GM12878 (cell line): Measurements from ENCODE around the gene CTNNA2. TPM values are rescaled to one million over a fixed set of nuclear protein-coding genes. Genes with fewer than 3 reads are reported as not detected.

Experiments
- ATAC-seq: fragments of 200-7000 bp; cut with Tn5 transposase; 3 replicates; pipeline ENCODE4 v1.9.1; 2020; ENCODE audit warnings: mild to moderate bottlenecking, moderate library complexity
- BruUV-seq: library from RNA; stranded (reverse); fragments of 400-500 nt; replicated peaks from 2 replicates; lab custom pipeline; 2021; lab: Mats Ljungman, UMichigan
- CTCF ChIA-PET: fragments of 300-600 bp; sonication (Branson Sonifier 250); formaldehyde crosslinking; extraction: SDS; loops from one replicate; lab custom pipeline; 2021; ENCODE audit warnings: inconsistent platforms; lab: Yijun Ruan, JAX
- POLR2A ChIA-PET: fragments of 350-600 bp; formaldehyde crosslinking; extraction: SDS; loops from one replicate; lab custom pipeline; 2021; ENCODE audit warnings: inconsistent platforms; lab: Charles Lee
- RAD21 ChIA-PET: fragments of 300-600 bp; sonication (Branson Sonifier 250); formaldehyde crosslinking; loops from one replicate; lab custom pipeline; 2023; ENCODE audit warnings: antibody characterized with exemption; ENCODE audit not compliant: unreplicated experiment; lab: Charles Lee
- SMC1A ChIA-PET: fragments of 300-600 bp; sonication (Branson Sonifier 250); formaldehyde crosslinking; loops from one replicate; lab custom pipeline; 2023; ENCODE audit not compliant: unreplicated experiment, uncharacterized antibody; lab: Charles Lee
- DNase-seq: peaks from one replicate; pipeline ENCODE4 v3.0.0-alpha.2; 2011; ENCODE audit warnings: low read depth, low spot score
- FAIRE-seq: peaks from 3 replicates; lab custom pipeline; 2011; peaks lifted over from hg19 to GRCh38; lab: Jason Lieb, UNC
- H2AFZ ChIP-seq: 2 replicates; pipeline ENCODE4 v1.6.0; 2011; ENCODE audit warnings: low read depth, low read length, control low read depth; ENCODE audit not compliant: control insufficient read depth
- H3K27ac ChIP-seq: 2 replicates; pipeline ENCODE4 v1.5.1; 2011; ENCODE audit warnings: control low read depth; ENCODE audit not compliant: control insufficient read depth, insufficient read depth
- H3K27me3 ChIP-seq, 2 experiments: replicated peaks in 1 of 2; 2 replicates each; pipeline versions ENCODE4 v1.6.0 to v1.6.1; 2011; ENCODE audit warnings: low read length in 1 of 2; ENCODE audit not compliant: control insufficient read depth in 2 of 2, insufficient read depth in 2 of 2
- H3K36me3 ChIP-seq, 2 experiments: 2 replicates each; pipeline ENCODE4 v1.5.1; 2011; ENCODE audit warnings: low read length in 1 of 2; ENCODE audit not compliant: control insufficient read depth in 2 of 2, insufficient read depth in 2 of 2
- H3K4me1 ChIP-seq: 2 replicates; pipeline ENCODE4 v1.6.1; 2011; ENCODE audit warnings: mild to moderate bottlenecking, low read length, moderate library complexity, mixed read lengths; ENCODE audit not compliant: control insufficient read depth, insufficient read depth
- H3K4me2 ChIP-seq: 2 replicates; pipeline ENCODE4 v1.6.0; 2011; ENCODE audit warnings: control low read depth; ENCODE audit not compliant: control insufficient read depth, insufficient read depth
- H3K4me3 ChIP-seq: fragments of 200-600 bp; sonication (generic); 2 replicates; pipeline ENCODE4 v1.5.1; 2016
- H3K79me2 ChIP-seq: 2 replicates; pipeline ENCODE4 v1.6.0; 2011; ENCODE audit warnings: low read length; ENCODE audit not compliant: control insufficient read depth, insufficient read depth
- H3K9ac ChIP-seq: 2 replicates; pipeline ENCODE4 v1.8.0; 2011; ENCODE audit warnings: low read length, control low read depth, mixed read lengths; ENCODE audit not compliant: control insufficient read depth, insufficient read depth
- H3K9me3 ChIP-seq: replicated peaks from 3 replicates; pipeline ENCODE4 v1.5.1; 2011; ENCODE audit warnings: mild to moderate bottlenecking, low read length; ENCODE audit not compliant: control insufficient read depth, insufficient read depth
- H4K20me1 ChIP-seq: 2 replicates; pipeline ENCODE4 v1.6.0; 2011; ENCODE audit not compliant: control insufficient read depth, insufficient read depth
- ATF7 ChIP-seq: fragments of 450-650 bp; IDR thresholded peaks from 2 replicates; pipeline ENCODE4 v1.6.1; 2016; ENCODE audit warnings: low read depth, mild to moderate bottlenecking
- CBX5 ChIP-seq: sonication (generic); IDR thresholded peaks from 2 replicates; pipeline ENCODE4 v1.6.1; 2016; ENCODE audit warnings: low read depth, moderate library complexity, mild to moderate bottlenecking, inconsistent platforms
- CEBPB ChIP-seq, 2 experiments: fragments of 150-350 bp in 1 of 2; IDR thresholded peaks; 2 replicates each; pipeline ENCODE4 v1.6.1; 2012 to 2014; ENCODE audit warnings: low read depth in 2 of 2, low read length in 2 of 2, borderline replicate concordance in 1 of 2, inconsistent platforms in 1 of 2
- FOS ChIP-seq: IDR thresholded peaks from 3 replicates; pipeline ENCODE4 v1.6.1; 2011; ENCODE audit warnings: borderline replicate concordance; ENCODE audit not compliant: insufficient read length; ENCODE audit errors: extremely low read depth
- HCFC1 ChIP-seq: fragments of 150-350 bp; IDR thresholded peaks from 2 replicates; pipeline ENCODE4 v1.6.1; 2014; ENCODE audit warnings: low read length
- HDAC6 ChIP-seq: fragments of 200-600 bp; sonication (generic); IDR thresholded peaks from one replicate; pipeline ENCODE4 v1.8.0; 2017; ENCODE audit warnings: antibody characterized with exemption; ENCODE audit not compliant: unreplicated experiment
- IRF4 ChIP-seq: IDR thresholded peaks from 2 replicates; pipeline ENCODE4 v1.6.1; 2011; ENCODE audit warnings: low read depth, low read length
- MEF2A ChIP-seq: IDR thresholded peaks from 2 replicates; pipeline ENCODE4 v1.6.1; 2011; ENCODE audit warnings: low read depth, mild to moderate bottlenecking, low read length, moderate library complexity; ENCODE audit not compliant: insufficient read depth
- RAD21 ChIP-seq: IDR thresholded peaks from 2 replicates; pipeline ENCODE4 v1.6.1; 2011; ENCODE audit warnings: mild to moderate bottlenecking, low read depth, low read length, moderate library complexity; ENCODE audit not compliant: insufficient read depth
- SPI1 ChIP-seq: IDR thresholded peaks from 2 replicates; pipeline ENCODE4 v1.6.1; 2011; ENCODE audit warnings: low read depth, mild to moderate bottlenecking, low read length, moderate library complexity, borderline replicate concordance; ENCODE audit not compliant: insufficient read depth
- TAF1 ChIP-seq: IDR thresholded peaks from 2 replicates; pipeline ENCODE4 v1.6.1; 2011; ENCODE audit warnings: mild to moderate bottlenecking, low read depth, low read length, borderline replicate concordance
- TBL1XR1 ChIP-seq: IDR thresholded peaks from 2 replicates; pipeline ENCODE4 v1.6.1; 2012; ENCODE audit warnings: low read depth, low read length, improper control_type of control experiment
- TCF12 ChIP-seq: IDR thresholded peaks from 2 replicates; pipeline ENCODE4 v1.6.1; 2011; ENCODE audit warnings: low read depth, mild to moderate bottlenecking, low read length
- YBX1 ChIP-seq: fragments of 450-650 bp; IDR thresholded peaks from 2 replicates; pipeline ENCODE4 v1.6.1; 2016; ENCODE audit warnings: antibody characterized with exemption
- WGBS: methylation state at CpG from one replicate; pipeline ENCODE4 v1.1.6; 2016; ENCODE audit warnings: low lambda C conversion rate; ENCODE audit not compliant: insufficient replicate concordance, insufficient coverage; ENCODE audit errors: missing lambda C conversion rate; 5-methylcytosine and 5-hydroxymethylcytosine counted together
- in situ Hi-C: fragments of 300-500 bp; cut with MboI; formaldehyde crosslinking; loops from 9 replicates; pipeline ENCODE4 v1.14.3; 2018; ENCODE audit warnings: mixed read lengths
- intact Hi-C: fragments of 100-400 bp; cut with micrococcal nuclease; formaldehyde crosslinking; loops from one replicate; pipeline ENCODE4 v1.14.2; 2022; ENCODE audit not compliant: unreplicated experiment
- polyA plus RNA-seq, 11 experiments: library from polyadenylated mRNA; depleted of rRNA in 4 of 11; unstranded in 6 of 11; stranded (reverse) in 5 of 11; fragments of >200 nt; fragmentation: Nextera tagmentation in 4 of 11; fragmentation: Illumina TruSeq in 1 of 11; extraction: Ambion mirVana in 4 of 11; extraction: Trizol in 1 of 11; gene quantifications; 1 replicate in 1 of 11; 2 replicates in 10 of 11; pipeline versions ENCODE4 v1.2.1 to v1.2.3, GENCODE V29; 2011 to 2016; ENCODE audit warnings: inconsistent platforms in 2 of 11, missing spikeins in 2 of 11, low read depth in 1 of 11
- total RNA-seq, 4 experiments: library from RNA; depleted of rRNA in 3 of 4; stranded (reverse); fragments of >200 nt in 3 of 4; fragmentation: Illumina TruSeq in 1 of 4; extraction: Trizol in 1 of 4; gene quantifications; 2 replicates each; pipeline versions ENCODE4 v1.2.1 to v1.2.3, GENCODE V29; 2013 to 2021
- TF ChIP-seq, protein P1 (sequence below): fragments of 450-650 bp; IDR thresholded peaks from 2 replicates; pipeline ENCODE4 v1.6.1; 2016; ENCODE audit warnings: mild to moderate bottlenecking, moderate library complexity, borderline replicate concordance

The CTNNA2 gene
- total and polyA plus RNA-seq, 10 of the 15 experiments (the other 5 are each of a cell fraction or from before 2014, with no cell fraction given): 2.4 to 36.2 (median 6.6) TPM

- TF ChIP-seq, protein P1, sequence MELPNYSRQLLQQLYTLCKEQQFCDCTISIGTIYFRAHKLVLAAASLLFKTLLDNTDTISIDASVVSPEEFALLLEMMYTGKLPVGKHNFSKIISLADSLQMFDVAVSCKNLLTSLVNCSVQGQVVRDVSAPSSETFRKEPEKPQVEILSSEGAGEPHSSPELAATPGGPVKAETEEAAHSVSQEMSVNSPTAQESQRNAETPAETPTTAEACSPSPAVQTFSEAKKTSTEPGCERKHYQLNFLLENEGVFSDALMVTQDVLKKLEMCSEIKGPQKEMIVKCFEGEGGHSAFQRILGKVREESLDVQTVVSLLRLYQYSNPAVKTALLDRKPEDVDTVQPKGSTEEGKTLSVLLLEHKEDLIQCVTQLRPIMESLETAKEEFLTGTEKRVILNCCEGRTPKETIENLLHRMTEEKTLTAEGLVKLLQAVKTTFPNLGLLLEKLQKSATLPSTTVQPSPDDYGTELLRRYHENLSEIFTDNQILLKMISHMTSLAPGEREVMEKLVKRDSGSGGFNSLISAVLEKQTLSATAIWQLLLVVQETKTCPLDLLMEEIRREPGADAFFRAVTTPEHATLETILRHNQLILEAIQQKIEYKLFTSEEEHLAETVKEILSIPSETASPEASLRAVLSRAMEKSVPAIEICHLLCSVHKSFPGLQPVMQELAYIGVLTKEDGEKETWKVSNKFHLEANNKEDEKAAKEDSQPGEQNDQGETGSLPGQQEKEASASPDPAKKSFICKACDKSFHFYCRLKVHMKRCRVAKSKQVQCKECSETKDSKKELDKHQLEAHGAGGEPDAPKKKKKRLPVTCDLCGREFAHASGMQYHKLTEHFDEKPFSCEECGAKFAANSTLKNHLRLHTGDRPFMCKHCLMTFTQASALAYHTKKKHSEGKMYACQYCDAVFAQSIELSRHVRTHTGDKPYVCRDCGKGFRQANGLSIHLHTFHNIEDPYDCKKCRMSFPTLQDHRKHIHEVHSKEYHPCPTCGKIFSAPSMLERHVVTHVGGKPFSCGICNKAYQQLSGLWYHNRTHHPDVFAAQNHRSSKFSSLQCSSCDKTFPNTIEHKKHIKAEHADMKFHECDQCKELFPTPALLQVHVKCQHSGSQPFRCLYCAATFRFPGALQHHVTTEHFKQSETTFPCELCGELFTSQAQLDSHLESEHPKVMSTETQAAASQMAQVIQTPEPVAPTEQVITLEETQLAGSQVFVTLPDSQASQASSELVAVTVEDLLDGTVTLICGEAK: no peak
- TF ChIP-seq SPI1 (no peak), FOS (no peak)
Observed at GRCh38 chr2:80473796-80474195, 960.9 kb downstream of the CTNNA2 start (continued).

GRCh38 chr2:80475970-80476369, 963.1 kb downstream of the CTNNA2 start:
- Histone ChIP-seq H3K9me3 (no peaks in the 10 kb centered on the region; the same call in 2 of the 3 replicates), H3K27ac (peak overlapping the region; percentile 58), H4K20me1 (no peaks in the 10 kb centered on the region), H3K27me3 (no peaks in the 10 kb centered on the region), H3K4me3 (no peak overlapping the region), H2AFZ (peak overlapping the region; percentile 29; the same call in 1 of the 2 replicates), H3K4me2 (peak overlapping the region; percentile 38), H3K79me2 (no peaks in the 10 kb centered on the region; the same call in 1 of the 2 replicates), H3K9ac (no peak overlapping the region), H3K36me3 (no peaks in the 10 kb centered on the region), H3K4me1 (peaks cover 3% of the 10 kb centered on the region; the same call in 1 of the 2 replicates)
- in situ Hi-C loops (no loop called here), intact Hi-C loops (no loop called here)
- ATAC-seq (peak; percentile 64), DNase-seq (no peak), FAIRE-seq (no peak)
- ChIA-PET RAD21 (interaction anchor here (1.1 to 21.3 kb wide), 9 partner anchors 8 to 149 kb away, joined by 3 to 556 read pairs (median 7); no protein-coding TSS in a partner anchor), POLR2A (interaction anchor here (1.0 to 19.4 kb wide), 10 partner anchors 7 to 148 kb away, joined by 3 to 319 read pairs (median 7); no protein-coding TSS in a partner anchor), SMC1A (interaction anchor here (0.9 to 20.4 kb wide), 13 partner anchors 8 to 149 kb away, joined by 3 to 559 read pairs (median 8); no protein-coding TSS in a partner anchor), CTCF (interaction anchor here (0.7 to 5.5 kb wide), 10 partner anchors 10 to 150 kb away, joined by 3 to 50 read pairs (median 4); no protein-coding TSS in a partner anchor)
- whole genome bisulfite sequencing: 2% methylated on average over 3 of the region's 3 CpGs
- BruUV-seq: no TSS peak
- TF ChIP-seq ATF7 (peak; percentile 50; the same call in 1 of the 2 replicates), YBX1 (no peak), TBL1XR1 (no peak), MEF2A (no peak), CBX5 (no peak), RAD21 (no peak), CEBPB (IDR thresholded peaks at IDR 0.05; ENCODE audit: borderline replicate concordance in 1 of 2, low read depth in 2 of 2, low read length in 2 of 2) (no peak), SPI1 (no peak), TCF12 (no peak), IRF4 (no peak), HDAC6 (no peak), HCFC1 (no peak), TAF1 (no peak)
